GM21825 (cell line): Measurements from ENCODE around the gene OSBPL8.

ENCODE experiments used
- ATAC-seq: cut with Tn5 transposase; IDR thresholded peaks from one replicate; pipeline ENCODE4 v1.9.1; 2021; ENCODE audit warnings: mild to moderate bottlenecking, moderate library complexity; ENCODE audit not compliant: unreplicated experiment

The OSBPL8 gene

DNA sequence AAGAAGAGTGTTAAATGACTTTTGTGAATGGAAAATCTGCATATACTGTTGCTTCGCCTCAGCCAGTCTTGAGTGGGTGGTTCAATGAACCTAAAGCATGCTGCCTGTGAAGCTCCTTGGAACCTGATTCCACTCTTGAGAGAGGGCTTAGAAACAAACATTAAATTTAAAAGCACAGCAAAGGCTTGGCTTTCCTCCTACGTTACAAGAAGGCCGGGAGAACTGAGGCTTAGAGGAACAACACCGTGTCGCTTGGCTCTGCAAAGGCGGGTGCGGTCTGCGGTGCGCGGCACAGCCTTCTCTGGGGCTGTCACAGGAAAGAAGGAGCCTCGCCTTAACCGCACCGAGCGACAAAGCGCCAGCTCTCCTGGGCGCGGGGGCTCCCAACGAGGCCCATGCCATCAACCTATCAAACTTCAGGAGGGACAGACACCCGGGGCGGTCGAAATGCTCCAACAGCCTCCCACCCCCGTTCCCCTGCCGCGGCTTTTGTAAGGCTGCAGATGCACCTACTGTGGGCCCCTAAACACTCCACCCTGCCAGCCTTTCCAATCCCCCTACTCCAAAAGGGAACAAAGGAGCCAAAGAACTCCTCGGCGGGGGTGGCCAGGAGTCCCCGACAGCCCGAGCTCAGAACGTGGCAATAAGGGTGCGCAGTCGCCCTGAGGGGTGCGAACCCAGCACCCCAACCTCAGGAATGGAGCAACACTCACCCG lies 729 bp downstream of the OSBPL8 start:
- peak; percentile 59 for ATAC-seq

DNA sequence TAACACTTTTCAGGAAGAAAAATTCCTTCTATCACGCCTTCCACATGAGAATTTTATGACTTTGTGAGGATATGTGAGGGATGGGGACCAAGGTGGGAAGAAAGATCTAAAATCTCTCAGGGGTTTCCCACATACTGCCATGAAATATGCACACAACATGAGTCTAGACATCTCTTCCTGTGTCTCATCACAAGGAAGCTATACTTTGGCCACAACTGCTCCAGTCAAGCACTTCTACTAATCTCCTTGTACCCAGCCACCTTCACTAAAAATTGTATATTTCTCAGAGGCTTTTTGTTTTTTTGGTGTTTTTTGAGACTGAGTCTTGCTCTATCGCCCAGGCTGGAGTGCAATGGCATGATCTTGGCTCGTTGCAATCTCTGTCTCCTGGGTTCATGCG lies 3.2 kb downstream of the OSBPL8 start:
- ATAC-seq: no peak

DNA sequence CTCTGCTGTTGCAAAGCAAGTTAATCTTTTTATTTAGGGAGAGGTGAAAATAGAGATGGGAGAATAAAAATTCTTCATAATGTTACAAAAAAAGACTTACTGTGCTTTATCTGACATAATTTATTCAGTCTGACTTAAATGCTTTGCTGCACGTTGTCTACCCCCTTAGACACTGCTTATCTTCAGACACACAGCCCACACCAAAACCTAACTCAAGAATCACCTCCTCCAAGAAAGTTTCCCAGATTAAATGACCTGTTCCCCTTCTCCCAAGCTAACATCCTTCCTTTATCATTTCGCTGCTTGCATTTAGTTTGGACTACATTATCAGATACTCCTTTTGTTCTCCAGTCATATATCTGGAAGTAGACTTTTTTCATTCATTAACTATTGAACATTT lies 3.8 kb downstream of the OSBPL8 start:
- ATAC-seq: no peak

GRCh38 chr12:76555231-76555767 lies 4.3 kb downstream of the OSBPL8 start:
- no peak for ATAC-seq

DNA sequence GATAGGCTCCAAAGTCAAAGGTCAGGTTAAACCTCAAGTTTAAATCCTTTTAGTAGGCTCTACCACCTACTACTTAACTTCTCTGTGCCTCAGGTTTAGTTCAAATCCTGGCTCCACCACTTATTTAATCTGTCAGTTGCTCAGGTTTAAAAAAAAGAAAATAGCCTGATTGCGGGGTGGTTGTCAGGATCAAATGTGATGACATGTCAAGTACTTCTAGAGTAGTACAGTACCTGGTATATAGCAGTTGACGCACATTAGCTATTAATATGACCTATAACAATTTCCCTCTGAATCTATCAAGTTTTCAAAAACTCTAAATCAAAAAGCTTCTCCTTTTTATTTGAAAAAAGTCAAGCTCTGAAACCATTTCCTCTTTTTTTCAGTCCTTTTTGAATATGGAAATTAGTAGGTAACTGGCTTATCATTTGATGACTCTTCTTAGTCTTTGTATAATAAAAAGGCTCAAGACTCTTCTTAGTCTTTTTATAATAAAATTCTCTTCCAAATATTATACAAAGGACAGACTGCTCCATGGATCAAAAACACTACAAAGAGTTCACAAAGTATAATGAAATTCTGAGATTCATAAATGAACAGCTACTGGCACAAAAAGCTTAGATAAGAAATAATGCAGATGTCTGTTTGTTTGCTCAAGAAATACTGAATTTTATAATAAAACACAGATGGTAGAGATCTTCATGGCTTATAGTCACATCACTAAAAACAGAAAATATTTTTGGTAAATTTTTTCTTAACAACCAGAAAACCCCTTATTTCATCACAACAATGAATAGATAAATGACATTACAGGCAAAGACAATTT lies 5.0 kb downstream of the OSBPL8 start:
- ATAC-seq: no peak

GRCh38 chr12:76552343-76552938 lies 7.1 kb downstream of the OSBPL8 start:
- ATAC-seq: no peak

- ATAC-seq: no peak
These were observed 8.1 kb downstream of the OSBPL8 start for GRCh38 chr12:76551482-76551888.

DNA sequence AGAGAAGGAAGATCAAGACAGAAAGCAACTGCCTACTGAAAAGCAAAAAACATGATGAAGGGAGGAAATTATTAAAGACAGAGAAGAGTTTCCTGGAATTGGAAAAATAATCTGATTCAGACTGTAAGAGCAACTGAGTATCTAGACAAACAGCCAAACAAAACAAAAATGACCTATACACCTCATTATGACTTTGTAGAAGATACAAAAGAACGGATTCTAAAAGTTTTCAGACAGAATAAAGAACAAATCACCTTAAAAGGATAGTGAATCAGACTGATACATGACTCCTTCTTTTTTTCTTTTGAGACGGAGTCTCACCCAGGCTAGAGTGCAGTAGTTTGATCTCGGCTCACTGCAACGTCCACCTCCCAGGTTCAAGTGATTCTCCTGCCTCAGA lies 10.4 kb downstream of the OSBPL8 start:
- no peak for ATAC-seq

- ATAC-seq: no peak
These were observed 11.2 kb downstream of the OSBPL8 start for GRCh38 chr12:76548222-76548837.

DNA sequence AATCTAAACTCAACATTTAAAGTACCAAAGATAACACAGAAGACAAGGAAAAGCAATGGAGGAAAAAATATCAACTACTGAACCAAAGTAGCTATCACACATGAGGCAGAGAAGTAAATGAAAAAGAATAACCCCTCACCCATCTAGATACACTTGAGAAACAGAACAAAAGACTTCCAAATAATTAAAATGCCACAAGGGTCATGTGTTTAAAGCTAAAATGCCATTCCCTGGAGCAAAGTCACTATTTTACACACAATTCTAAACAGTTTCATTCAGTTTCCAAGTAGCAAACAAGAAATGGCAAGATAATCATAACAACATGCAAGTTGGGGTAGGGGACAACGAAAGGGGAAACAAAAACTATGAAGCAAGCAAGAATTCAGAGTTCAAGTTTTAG lies 12.0 kb downstream of the OSBPL8 start:
- no peak for ATAC-seq

DNA sequence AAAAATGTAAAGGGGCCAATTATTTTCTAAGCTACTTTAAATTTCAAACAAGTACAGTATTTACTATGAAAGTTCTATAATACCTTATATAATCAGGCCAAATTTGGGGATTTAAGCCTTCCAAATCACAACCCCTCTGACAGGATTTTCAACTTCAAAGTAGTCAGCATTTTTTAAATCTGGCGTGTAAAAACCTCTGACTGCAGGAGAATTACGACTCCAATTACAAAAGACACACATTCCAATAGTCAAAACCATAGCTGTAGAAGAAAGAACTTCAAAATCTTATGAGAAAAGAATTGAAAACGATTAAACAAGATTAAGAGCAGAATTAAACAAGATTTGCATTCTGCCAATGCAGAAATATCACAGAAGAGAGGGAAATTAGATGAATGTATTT lies 12.7 kb downstream of the OSBPL8 start:
- ATAC-seq: no peak

- ATAC-seq: no peak
These were observed 14.1 kb downstream of the OSBPL8 start for GRCh38 chr12:76545486-76545885.

DNA sequence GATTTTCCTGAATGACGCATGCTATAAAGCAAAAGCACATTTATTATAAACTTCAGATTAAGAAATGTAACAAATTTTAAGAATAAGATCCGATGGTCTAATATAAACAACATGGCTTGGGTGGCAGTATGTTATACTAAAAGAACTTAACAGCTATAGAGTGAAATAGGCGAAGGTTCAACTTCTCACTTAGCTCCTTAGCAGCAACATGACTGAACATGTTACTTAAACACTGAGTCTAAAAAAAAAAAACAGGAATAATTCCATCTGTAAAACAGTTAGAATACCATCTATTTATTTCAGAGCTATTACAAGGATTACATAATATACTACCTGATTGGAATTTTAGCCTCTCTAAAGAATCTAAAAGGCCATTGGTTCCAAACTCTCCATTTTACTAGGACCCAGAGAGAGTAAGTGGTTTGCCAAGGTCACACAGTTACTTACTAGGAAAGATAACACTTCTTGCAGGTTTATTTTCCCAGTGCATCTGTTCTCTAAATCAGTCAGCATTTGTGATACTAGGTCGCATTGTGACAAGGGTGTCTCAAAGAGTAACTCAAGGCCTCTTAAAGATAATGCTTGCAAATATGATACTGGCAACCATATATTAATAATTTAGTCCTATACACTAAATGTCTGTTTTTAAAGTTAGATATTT lies 14.8 kb downstream of the OSBPL8 start:
- no peak for ATAC-seq

DNA sequence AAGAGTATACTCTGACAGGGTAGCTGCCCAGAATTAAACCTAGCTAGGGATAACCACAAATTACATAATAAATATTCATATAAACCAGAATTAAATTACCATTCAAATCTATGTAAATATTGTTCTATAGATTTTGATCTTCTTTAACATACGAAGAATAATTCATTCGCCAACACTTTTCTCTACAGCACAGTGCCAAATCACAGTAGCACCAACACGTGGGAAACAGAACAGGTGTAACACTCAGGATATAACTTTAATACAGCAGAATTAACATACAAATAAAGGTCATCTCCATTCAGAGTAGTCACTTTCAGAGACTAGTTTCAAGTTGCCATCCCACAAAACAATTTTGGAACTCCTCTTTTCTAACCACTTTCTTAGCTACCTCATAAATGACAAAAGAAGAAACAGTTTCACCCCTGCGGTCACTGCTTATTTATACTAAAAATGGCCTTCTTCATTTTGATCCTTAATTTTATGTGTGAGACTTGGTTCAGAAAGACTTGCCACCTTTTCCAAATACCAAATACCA lies 15.7 kb downstream of the OSBPL8 start:
- no peak for ATAC-seq

DNA sequence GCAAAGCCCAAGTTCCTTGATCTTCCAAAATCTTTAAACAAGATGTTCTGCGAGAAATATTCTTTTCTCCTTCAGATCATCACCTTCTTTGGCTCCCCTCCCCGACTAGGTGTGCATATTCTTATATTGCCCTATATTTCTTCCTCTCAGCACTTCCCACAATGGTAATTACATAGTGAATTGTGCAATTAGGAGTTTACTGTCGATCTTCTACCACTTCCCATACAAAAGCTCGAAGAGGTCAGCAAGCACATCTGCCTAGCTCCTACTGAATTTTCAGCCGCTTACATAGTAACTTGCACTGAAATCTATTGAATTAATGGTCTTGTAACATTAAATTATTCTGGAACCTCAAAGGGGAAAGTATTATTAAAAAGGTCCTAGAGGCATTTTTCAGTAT lies 16.7 kb downstream of the OSBPL8 start:
- ATAC-seq: no peak

DNA sequence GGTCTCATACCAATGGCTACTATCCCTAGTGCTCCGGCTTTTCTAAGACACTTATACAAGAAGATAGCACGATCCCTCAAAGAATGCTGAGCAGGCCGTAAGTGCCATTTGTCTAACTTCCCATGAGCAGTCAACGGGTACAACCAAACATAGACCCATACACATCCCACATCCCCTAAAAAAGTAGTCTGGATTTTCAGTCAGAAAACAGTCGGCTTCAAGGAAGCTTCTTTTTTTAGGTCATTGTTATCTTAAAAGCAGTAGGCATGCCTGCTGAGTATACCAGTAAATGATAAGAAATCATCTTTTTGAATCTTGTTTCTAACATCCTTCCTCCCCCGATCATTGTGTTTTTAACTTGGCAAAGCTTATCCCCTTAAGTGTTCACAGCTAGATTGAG lies 19.8 kb downstream of the OSBPL8 start:
- ATAC-seq: no peak

GRCh38 chr12:76537923-76538322 lies 21.6 kb downstream of the OSBPL8 start:
- ATAC-seq: no peak

DNA sequence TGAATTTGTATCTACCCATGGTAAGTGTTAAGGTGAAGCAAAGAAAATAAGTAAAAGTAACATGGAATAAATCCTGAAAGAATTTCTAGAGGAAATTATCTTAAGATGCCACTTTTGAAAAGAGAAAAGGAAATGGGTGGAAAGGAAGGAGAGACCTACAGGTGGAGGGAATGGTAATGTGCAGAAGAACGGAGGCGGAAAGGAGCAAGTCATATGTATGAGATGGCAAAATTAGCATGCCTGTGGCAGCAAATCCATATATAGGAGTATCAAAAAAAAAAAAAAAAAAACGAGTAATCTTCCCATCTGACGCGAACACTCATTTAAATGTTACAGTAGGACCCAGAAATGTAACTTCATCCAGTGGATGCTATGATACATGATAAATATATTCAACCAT lies 23.0 kb downstream of the OSBPL8 start:
- no peak for ATAC-seq

DNA sequence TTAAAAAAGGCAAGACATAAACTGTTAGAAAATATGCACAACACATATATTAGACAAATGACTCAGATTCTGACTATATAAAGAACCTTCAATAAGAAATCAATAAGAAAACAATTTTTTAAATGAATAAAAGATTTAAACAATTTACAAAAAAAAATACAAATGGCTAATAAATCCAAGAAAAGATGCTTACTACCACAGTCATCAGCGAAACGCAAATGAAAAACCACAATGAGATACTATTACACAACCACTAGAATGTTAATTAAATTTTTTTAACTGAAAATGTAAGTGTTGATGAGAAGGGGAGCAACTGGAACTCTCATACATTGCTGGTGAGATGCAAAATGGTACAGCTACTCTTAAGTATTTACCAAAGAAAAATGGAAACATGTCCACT lies 24.4 kb downstream of the OSBPL8 start:
- ATAC-seq: no peak

DNA sequence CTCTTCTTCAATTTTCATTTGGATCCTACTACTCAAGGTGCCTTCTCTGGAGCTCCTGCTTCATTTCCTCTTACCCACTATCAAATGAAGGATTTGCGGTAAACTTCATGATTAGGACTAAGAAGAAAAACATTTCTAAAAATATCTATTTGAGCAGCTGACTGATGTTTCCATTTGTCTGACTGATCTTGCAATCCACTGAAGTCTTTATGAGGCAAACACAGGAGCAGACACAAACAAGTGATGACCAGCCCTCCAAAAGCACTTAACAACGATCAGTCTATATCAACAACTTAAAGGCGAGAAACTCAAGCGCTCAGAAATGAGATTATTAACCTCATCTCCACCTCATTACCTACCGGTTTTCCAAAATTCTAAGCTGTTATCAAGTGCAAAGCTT lies 26.2 kb downstream of the OSBPL8 start:
- no peak for ATAC-seq

DNA sequence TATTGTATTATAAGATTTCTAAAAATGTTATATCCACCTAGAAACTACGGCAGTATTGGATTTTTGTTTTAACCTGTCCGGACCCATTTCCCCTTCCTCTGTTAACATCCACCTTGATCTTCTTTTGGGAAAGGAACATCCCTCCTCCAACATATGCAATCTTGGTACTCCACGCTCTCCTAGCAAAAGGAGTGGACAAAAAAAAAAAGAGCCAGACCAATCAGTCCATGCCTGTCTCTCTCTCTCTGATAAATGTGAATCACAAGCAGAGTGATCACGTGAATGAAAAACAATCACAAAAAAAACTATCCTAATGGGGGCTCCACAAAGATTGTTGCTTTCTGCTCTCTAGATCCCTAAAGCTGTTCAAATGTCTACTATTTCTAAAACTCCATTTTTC lies 27.1 kb downstream of the OSBPL8 start:
- no peak for ATAC-seq
